Endothelial cell of umbilical vein (primary cell): ENCODE results near the gene OVOL3.

ENCODE experiments used
- CTCF ChIP-seq, 2 donors: IDR thresholded peaks; 1 replicate in 1 of 2; 2 replicates in 1 of 2; pipeline ENCODE4 v1.5.1; 2011; ENCODE audit warnings: low read length in 2 of 2, mild to moderate bottlenecking in 2 of 2, moderate library complexity in 2 of 2, control low read depth in 1 of 2, inconsistent platforms in 1 of 2, low read depth in 1 of 2; ENCODE audit not compliant: insufficient read depth in 1 of 2; ENCODE audit errors: extremely low read depth in 1 of 2
- EZH2 ChIP-seq: IDR thresholded peaks from 2 replicates; pipeline ENCODE4 v1.6.1; 2012; ENCODE audit warnings: borderline replicate concordance, low read depth, mild to moderate bottlenecking, moderate library complexity, low read length, inconsistent platforms; ENCODE audit not compliant: severe bottlenecking
- JUN ChIP-seq: IDR thresholded peaks from 2 replicates; pipeline ENCODE4 v1.6.1; 2011; ENCODE audit warnings: borderline replicate concordance, low read depth; ENCODE audit not compliant: insufficient read length, insufficient read depth
- MAX ChIP-seq: IDR thresholded peaks from 2 replicates; pipeline ENCODE4 v1.6.1; 2011; ENCODE audit not compliant: insufficient read depth, insufficient read length
- POLR2A ChIP-seq: IDR thresholded peaks from 2 replicates; pipeline ENCODE4 v1.6.1; 2012; ENCODE audit warnings: low read depth, mild to moderate bottlenecking, control low read depth, low read length
- POLR2AphosphoS5 ChIP-seq: IDR thresholded peaks from 2 replicates; pipeline ENCODE4 v1.6.1; 2012; ENCODE audit warnings: low read depth, mild to moderate bottlenecking, control low read depth, low read length, moderate library complexity; ENCODE audit not compliant: insufficient read depth

- no peak for TF ChIP-seq EZH2
- no peak for TF ChIP-seq POLR2A
- TF ChIP-seq CTCF (IDR thresholded peaks at IDR 0.05; ENCODE audit: extremely low read depth in 1 of 2, insufficient read depth in 1 of 2, low read depth in 1 of 2, low read length in 2 of 2): no peak
- TF ChIP-seq MAX: no peak
- TF ChIP-seq POLR2AphosphoS5: no peak
- no peak for TF ChIP-seq JUN
Measured at GRCh38 chr19:36120984-36121358, 10.0 kb downstream of the OVOL3 start.
